SW480 (cell line): Measurements from ENCODE around the gene FIGN.

Source experiments
- DNase-seq: peaks from one replicate; pipeline ENCODE4 v3.0.0-alpha.2; 2016; ENCODE audit warnings: low spot score

The FIGN gene

GRCh38 chr2:163662141-163662780 lies 73.5 kb downstream of the FIGN start:
- no peak for DNase-seq

DNA sequence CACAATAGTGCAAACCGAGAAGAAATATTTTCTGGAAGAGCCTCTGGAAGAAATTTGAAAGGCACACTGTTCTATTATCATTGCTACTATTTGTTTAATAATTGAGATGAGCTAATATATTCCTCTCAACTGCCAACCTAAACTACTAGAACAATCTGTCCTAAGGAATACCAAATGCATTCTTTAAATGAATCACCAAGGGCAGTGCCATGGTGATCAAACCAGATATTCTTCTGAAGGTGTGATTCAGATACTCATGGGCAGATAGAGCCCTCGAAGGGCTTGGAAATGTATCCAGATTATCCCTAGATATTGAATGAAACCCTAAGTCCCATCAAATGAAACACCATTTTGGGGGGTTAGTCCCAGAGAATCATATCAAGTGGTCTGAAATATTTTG lies 76.6 kb downstream of the FIGN start:
- DNase-seq = no peak

DNA sequence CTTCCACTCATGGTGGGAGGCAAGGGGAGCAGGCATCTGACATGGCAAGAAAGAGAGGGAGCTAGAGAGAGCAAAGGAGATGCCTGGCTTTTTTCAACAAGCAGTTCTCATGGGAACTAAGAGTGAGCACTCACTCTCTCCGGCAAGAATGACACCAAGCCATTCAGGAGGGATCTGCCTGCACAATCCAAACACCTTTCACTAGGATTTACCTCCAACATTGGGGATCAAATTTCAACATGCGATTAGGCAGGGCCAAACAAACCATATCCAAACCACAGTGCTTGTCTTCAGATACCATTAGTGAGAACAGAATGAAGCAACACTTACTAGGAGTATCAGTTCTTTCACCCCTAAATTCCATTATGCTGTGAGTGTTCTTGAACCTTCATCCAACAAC lies 77.3 kb downstream of the FIGN start:
- DNase-seq = no peak

- no peak for DNase-seq
Observed at GRCh38 chr2:163657281-163657656, 78.5 kb downstream of the FIGN start.

DNA sequence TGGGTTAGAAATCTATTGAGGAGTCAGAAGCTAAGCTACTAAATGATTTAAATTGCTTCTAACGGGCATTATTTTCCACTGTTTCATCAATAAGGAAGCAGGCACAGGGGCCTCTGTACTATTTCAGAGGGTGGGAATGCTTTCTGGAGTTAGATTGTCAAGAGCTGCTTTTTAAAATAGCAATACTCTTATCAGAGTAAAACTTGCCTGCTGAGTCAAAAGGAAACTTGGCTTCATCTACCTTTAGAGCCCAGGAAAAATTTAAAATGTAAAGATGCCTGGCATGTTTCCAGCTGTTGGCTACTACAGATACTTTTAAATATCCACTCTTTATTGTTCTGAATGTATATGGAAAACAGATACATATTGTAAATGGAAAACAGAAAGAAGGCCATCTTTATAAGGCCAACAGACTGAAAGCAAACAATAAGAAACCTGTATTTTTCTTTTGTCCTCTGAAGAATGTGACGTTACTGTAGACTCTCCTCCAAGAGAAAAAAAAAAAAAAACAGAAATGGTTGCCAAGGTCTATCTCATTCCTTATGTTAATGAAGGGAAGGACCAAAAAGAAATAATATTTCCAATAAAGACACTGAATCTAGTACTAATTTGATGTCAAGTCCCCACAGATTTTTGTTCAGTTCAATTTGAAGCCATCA lies 79.1 kb downstream of the FIGN start:
- no peak for DNase-seq

GRCh38 chr2:163655667-163656066 lies 80.1 kb downstream of the FIGN start:
- DNase-seq = no peak

DNA sequence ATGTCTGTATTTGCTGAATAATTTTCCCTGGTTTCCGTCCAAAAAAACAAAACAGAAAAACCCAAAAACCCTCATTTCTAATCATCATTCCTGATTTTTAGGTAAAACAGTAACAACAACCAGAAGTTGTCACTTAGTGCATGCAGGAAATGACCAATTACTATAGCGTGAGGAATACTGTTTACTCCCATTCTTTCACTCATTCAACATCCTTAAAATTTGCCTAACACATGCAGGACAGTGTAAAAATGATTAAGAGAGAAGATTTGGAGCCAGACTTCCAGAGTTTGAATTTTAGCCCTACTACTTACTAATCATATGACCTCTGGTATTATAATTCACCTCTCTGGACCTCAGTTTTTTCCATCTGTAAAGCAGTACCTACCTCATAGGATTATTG lies 83.1 kb downstream of the FIGN start:
- no peak for DNase-seq

- DNase-seq = no peak
Observed at GRCh38 chr2:163649080-163649479, 86.7 kb downstream of the FIGN start.

GRCh38 chr2:163647300-163647699 lies 88.5 kb downstream of the FIGN start:
- no peak for DNase-seq

DNA sequence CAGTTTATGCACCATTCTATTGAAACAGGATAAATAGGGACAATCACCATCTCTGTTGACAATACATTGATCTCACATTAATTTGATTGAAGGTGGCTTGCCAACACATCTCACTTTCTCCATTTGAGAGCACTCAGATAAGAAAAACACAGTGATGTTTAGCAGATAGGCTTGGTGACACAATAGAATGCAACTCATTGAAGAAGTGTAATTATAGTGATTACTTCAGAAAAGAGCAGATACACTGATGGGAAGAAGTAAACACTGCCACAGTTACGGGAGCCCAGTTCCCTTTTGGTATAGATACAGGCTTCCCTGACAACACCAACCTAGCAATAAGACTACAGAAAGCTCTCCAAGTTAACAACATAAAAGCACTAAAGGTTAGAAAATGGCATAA lies 89.1 kb downstream of the FIGN start:
- DNase-seq = no peak

- no peak for DNase-seq
Observed at GRCh38 chr2:163644238-163644637, 91.6 kb downstream of the FIGN start.

- no peak for DNase-seq
Observed at GRCh38 chr2:163641986-163642385, 93.8 kb downstream of the FIGN start.

- DNase-seq = no peak
Observed at GRCh38 chr2:163640542-163641193, 95.1 kb downstream of the FIGN start.

DNA sequence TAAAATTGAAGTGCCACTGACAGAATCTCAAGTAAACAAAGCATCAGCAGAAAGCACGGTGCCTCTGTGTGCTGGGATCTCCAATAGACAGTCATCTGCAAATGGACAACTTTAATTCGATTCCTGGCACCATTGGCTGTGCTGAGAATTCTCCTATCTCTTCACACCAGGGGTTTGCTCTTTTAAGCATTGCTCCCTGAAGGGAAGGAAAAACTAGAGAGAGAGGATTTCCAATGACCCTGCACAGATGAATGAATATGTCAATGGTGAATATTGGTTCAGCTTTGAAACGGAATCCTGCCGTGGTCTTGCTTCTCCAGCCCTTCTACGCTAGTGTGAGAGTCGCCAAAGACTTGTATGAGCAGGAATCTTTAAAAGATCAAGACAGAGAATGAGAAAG lies 97.9 kb downstream of the FIGN start:
- no peak for DNase-seq

GRCh38 chr2:163633291-163633690 lies 102.5 kb downstream of the FIGN start:
- DNase-seq = no peak

DNA sequence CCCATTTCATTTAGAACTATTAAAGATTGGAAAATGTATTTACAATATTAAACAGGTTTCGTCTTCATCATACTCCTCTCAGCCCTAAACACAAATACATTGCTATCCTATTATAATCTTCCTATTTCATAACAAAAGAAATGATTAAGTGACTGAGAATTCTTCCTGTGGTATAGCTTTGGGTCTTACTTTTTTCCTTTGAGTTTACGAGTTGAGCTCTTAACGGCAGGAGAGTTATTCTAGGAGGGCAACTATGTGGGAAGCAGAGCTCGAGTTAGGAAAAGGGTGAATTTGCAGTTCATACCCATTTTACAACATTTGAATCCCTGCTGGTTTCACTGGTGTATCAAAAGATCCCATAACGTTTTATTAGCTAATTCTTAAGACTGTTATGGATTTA lies 105.0 kb downstream of the FIGN start:
- no peak for DNase-seq

DNA sequence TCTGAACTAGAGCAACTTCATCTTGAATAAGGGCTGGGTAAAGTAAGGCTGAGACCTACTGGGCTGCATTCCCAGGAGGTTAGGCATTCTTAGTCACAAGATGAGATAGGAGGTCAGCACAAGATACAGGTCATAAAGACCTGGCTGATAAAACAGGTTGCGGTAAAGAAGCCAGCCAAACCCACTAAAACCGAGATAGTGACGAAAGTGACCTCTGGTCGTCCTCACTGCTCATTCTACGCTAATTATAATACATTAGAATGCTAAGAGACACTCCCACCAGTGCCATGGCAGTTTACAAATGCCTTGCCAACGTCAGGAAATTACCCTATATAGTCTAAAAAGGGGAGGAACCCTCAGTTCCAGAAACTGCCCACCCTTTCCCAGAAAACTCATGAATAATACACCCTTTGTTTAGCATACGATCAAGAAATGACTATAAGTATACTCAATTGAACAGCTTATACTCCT lies 109.1 kb downstream of the FIGN start:
- DNase-seq = no peak

DNA sequence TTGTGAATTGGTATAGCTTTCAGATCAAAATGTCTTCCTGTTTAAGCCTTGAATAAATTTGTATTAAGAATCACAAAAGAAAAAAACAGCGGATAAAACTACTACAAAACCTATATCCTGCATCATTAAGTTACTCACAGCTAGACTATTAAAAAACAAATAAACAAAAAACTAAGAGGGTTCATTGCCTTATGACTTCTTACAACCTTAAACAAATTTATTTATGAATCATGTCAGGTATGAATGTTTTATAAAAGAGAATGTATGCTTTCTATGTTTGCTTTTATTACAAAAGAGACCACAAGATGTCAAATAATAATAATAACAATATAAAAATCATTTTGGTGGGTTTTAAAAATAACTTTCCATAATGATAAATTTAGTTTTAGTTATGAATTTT lies 109.6 kb downstream of the FIGN start:
- no peak for DNase-seq

- DNase-seq = no peak
Observed at GRCh38 chr2:163625632-163626031, 110.2 kb downstream of the FIGN start.

DNA sequence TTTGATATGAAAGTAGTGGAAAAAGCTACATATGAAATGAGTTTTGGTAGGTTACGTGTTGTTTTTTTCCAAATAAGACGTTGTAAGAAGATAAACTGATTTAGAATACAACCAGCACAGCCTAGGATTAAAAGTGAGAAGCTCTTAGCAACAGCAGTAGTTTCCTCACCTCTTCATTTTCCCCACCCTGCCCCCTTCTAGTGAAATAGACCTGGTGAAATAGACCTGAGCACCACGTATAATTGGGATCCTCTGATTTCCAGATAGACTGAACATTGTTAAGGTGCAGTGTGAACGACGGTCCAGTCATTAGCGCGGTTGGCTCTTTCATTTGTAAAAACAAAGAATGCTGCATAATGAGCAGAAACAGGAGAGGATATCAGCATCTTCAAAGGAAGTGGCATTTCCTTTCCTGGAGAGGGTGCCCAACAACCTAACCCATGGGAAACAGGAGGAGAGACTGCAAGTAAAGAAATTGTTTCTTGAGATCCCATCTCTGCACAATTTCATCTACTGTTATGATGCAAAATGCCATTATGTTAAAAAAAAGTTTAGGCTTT lies 114.3 kb downstream of the FIGN start:
- DNase-seq = no peak

GRCh38 chr2:163617517-163617916 lies 118.3 kb downstream of the FIGN start:
- no peak for DNase-seq

- DNase-seq = no peak
Observed at GRCh38 chr2:163613266-163613731, 122.5 kb downstream of the FIGN start.

DNA sequence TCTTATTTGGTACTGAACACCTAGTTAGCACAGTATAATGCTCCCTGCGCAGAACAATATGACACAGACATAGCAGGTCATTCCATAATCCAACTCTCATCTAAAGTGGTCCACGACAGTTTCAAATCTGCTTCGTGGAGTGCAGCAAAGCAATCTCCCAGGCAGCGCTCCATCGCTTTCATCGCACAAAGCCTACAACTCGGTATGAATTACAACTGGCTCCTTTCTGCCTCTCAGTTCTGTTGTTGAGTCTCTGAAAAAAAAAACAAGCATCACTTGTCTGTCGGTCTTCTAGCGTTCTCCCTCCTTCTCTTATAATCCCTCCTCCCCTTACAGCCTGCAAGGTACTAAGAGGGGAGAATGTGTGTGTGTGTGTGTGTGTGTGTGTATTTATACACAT lies 123.5 kb downstream of the FIGN start:
- no peak for DNase-seq
